HG03439 (cell line): ENCODE results near the gene TMPRSS13.

Experiments used
- ATAC-seq: cut with Tn5 transposase; IDR thresholded peaks from one replicate; pipeline ENCODE4 v1.9.1; 2021; ENCODE audit warnings: mild to moderate bottlenecking, moderate library complexity; ENCODE audit not compliant: unreplicated experiment

Gene TMPRSS13

DNA sequence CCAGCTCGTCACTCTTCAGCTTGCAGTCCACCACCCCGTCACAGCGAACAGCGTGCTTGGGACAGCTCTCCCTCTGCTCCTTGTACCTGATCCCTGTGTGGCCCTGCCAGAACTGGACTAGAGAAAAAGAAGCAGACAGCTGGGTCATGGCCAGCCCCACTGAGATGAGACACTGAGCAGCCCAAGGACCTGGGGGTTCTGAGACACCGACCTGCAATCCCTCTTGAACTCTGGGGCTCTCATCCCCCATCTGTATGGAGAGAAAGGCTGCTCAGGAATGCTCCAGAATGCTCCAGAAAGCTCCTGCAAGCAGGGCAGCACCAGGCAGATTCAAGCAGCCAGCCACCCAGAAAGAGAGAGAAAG lies 14.8 kb downstream of the TMPRSS13 start:
- no peak for ATAC-seq

GRCh38 chr11:117913736-117914397 lies 15.3 kb downstream of the TMPRSS13 start:
- no peak for ATAC-seq

- ATAC-seq = no peak
Measured at GRCh38 chr11:117912497-117912896, 16.7 kb downstream of the TMPRSS13 start.

- no peak for ATAC-seq
Measured at GRCh38 chr11:117911694-117912093, 17.5 kb downstream of the TMPRSS13 start.

DNA sequence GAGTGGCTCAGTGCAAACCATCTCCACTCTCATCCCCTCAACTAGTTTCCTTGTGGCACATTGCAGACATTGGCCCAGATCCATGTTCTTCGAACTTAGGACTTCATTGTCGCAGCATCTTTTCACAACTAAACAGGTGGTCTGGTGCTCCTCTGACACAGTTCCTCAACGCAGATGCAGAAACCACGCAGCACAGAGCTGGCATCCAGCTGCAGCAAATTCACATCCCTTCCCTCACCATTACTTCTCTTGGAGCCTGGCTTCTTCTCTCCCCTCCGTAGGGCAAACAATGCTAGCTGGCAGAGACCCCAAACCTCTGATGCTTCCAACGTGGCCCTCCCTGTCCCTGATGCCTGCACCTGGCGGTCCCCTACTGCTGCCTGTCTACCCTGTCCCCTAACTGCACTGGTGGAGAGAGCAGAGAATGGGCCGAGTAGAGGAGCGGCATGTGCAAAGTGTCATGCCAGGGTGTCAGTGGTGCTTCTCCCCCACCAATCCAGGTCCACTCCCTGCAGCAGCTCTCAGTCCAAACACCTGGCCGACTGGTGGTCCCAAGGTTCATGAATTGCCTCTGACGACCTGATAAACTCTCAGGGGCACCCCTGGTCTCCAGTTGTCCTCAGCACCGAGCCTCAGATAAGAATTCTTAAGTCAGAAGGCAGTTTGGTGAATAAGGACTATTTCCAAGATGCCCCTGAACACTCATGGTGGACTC lies 18.1 kb downstream of the TMPRSS13 start:
- no peak for ATAC-seq

DNA sequence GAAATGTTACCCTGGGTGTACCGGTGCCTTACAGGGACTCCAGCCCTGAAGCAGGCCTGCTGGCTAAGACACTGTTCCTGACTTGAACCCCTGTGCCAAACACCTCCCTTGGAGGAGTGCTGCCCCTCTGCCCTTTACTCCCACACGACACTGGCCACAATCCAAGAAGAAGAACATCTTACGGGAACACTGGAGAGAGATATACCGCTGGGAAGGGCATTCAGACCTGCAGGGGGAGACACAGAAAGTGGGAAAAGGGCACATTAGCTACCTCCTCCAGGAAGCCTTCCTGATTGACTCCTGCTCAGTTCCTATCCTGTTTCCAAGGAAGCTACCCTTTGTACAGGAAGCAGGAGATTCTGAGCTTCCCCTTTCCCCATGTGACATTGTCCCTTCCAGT lies 18.7 kb downstream of the TMPRSS13 start:
- ATAC-seq = no peak

DNA sequence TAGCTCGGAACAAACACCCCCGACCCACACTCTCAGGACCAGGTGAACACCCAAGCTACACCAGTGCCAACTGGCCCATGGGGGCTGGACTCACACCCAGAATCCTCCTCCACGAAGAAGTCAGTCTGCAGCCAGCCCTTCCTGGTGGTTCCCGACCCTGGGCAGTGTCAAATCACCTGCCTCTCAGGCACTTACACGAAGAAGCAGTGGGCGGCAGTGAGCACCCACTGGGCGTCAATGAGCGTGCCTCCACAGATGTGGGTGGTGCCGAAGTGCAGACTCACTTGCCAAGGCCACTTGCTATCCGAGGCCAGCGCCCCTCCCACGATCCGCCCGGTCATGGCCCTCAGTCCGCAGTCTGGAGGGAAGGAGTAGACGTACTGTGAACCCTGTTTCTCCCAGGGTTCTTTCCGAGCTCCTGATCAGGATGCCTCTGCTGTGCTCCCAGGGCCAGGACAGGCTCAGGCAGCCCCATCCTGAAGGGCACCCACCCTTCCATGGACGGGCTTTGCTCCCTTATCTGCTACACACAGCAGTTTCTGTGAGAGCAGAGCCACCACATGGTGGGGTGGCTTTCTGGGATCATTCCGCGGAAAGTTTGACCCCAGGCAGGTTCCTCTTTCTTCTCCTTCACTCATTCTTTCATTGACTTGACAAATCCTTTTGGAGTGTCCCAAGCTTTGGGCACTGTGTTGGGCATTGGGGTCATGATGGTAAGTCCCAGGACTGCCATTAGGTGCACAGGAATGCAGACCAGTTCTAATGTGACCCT lies 19.4 kb downstream of the TMPRSS13 start:
- ATAC-seq = no peak

- no peak for ATAC-seq
Measured at GRCh38 chr11:117908959-117909610, 20.1 kb downstream of the TMPRSS13 start.

DNA sequence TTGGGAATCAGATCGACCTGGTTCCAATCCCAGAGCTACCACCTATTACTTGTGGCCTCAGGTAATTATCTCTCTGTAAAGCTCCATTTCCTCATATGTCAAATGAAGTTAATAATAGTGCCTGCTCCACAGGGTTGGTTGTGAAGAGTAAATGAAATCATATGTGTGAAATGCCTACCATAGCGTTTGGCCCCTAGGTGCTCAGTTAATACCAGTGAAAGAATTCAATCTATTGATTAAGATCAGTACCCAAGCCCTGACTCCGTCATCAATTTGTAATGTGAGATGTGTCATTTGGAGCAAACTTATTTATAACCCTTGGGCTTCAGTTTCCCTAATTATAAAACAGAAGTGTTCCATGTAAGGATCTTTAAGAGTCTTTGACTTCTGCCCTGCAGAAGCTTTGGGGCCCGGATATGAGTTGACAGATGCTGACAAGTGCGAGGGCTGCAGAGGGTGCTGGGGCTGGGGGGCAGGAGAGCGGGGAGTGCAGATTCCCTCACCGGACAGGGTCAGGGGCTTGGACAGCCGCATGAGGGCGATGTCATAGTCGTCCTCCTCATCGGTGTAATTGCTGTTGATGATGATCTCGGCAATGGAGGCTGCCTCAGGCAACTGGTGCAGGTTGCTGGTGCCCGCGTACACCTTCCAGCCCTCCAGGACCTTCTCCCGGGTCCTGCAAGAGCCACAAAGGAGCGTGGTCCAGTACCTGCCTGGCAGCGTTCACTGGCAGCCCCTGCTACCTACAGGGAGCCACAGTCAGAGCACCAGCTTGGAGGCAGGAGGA lies 20.9 kb downstream of the TMPRSS13 start:
- no peak for ATAC-seq

DNA sequence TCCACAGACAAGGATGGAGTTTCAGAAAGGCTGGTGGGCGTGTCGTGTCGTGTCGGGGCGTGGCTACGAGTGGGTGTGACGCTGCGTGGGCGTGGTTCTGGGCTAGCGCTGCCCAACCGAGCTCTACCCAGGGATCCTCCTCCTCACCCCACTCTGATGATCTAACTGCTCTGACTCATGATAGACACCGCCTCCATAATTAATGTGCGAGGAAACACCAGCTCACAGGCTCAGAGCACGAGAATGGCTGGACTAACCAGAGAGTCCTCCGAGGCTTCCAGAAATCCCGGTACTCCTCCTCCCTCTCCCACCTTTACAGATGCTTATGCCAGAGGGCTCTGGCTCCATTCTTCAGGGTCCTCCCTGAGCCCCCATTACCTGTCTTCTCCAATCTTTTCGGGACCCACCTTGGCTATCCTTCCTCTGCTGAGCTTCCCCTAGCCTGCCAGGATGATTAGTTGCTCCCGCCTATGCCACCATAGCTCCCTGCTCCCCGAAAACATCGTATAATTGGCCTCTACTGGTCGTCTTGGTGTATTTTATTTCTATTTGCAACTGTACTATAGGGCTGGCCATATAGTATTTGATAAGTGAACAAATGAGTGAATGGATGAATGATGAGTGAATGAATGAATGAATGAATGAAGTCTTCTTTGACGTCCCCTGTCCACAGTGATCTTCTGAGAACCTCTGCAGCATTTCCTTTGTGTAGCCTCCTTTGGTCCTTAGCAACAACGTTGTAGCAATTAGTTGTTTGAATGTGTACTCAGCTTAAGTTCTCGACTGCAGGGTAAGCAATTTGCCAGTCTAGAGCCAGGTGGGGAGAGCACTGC lies 21.7 kb downstream of the TMPRSS13 start:
- ATAC-seq = no peak

DNA sequence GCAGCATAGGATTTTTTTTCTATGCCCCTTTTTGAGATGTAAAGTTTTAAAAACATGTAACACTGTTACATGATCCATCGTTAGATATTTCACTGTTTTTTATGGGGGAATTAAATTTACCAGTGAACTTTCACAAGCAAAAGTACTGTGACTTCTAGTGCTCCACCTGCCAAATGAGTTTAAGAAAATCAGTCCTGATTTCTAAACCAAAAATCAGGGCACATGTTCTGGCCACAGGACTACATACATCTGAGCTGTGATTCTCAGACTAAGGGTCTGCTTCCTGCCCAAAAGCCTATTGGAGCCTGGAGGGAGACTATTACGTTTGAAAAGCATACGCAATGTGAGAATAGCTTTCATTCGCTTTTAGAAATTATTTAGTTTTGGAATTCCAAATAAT lies 22.5 kb downstream of the TMPRSS13 start:
- no peak for ATAC-seq

DNA sequence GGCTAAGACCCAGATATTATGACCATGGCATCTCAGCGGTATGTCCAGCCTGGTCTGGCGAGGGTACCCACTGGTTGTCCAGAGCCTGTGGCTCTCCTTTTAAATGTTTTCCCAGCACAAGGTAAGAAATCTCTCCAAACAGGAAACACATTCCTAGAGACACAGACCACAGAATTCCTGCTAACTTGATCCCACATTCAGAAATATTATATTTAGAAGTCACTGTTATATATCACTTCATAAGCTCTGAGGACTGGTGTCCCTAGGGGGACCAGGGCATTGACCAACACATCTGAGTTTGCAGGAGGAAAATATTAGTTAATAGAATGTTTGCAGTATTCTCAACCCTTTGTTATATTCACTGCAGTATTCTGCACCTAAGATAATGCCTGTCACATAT lies 23.1 kb downstream of the TMPRSS13 start:
- no peak for ATAC-seq

- ATAC-seq = no peak
Measured at GRCh38 chr11:117905524-117905923, 23.7 kb downstream of the TMPRSS13 start.

- no peak for ATAC-seq
Measured at GRCh38 chr11:117903505-117904382, 25.5 kb downstream of the TMPRSS13 start.

DNA sequence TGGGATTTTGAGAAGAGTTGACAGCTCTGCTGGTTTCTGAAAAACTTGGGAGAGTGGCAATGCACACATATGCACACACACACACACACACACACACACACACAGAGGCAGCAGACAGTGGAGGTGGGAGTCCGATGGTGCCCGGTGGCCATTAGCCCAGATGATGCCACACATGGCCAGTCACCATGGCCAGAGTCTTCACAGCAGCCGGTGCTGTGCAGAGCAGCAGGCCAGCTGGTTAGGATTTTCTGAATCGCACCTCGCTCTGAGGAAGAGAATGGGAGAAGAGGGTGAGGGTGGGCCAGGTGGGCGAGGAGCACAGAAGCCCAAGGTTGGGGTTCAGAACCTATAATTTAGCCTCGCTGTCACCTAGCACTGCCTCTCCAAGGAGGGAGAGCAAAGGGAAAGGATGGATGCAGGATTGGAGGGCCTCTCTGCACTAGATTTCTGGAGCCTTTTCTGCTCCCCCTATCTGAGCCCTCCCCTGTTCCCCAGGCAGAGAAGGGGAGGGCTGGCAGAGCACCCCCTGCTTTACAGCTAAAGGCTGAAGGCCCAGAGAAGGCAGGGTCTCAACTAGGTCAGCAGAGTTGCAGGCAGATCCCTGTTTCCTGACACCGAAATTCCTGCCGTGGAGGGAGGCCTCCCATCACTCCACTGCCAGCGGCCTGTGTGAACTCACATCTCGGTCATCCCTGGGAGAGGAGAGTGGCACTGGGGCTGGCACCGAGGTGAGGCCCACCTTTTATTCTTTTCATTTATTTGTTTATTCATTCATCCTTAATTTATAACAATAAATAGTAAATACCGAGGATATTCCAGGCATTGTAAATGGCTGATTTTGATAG lies 27.0 kb downstream of the TMPRSS13 start:
- no peak for ATAC-seq

GRCh38 chr11:117901601-117902000 lies 27.6 kb downstream of the TMPRSS13 start:
- ATAC-seq = no peak

DNA sequence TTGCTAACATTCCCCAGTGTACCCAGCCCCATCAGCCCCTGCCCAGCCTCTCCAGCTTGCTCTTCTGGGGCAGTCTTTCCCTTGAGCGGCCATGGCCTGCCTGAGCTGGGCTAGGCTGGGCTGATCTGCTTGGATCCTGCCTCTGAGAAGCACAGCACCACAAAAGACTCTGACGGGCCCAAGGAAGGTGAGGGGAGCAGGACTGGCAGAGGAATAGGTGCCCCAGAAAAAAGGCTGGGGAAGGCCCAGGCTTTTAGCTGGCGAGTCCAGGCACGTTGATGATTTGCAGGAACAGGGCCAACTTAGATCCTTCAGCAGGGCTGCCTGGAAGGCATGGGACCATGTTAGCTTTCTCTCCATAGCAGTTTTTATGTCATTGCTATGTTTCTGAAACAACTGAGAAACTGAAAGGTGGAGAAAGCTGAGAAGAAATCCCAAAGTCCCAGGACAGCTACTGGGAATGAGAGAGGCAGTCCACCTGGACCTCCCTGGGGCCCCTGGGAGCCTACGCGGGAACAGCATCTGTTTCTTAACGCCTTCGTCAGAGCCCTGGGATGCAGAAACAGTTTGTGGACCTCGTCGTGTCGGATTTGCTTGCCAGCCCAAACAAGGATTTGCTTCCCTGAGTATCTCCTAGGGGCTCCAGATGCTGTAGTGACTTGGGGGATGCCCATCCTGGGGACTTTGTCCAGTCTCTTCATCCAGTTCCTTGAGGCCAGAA lies 28.3 kb downstream of the TMPRSS13 start:
- no peak for ATAC-seq
